ENCODE data around the gene PLEKHH3.

DNA sequence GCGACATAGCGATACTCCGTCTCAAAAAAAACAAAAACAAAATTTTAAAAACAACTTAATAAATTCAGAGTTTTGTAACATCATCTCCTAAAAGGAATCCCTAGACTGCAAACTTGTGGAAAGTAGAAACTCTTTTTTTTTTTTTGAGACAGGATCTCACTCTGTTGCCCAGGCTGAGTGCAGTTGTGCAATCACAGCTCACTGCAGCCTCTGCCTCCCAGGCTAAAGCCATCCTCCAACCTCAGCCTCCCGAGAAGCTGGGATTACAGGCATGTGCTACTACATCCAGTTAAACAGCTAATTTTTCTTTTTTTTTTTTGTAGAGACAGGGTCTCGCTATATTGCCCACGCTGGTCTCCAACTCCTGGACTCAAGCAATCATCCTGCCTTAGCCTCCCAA lies 48.3 kb upstream of the PLEKHH3 start:
- TF ChIP-seq EZH2phosphoT487 (IDR thresholded peaks at IDR 0.05; ENCODE audit: borderline replicate concordance): no peak
- TF ChIP-seq, protein P1, sequence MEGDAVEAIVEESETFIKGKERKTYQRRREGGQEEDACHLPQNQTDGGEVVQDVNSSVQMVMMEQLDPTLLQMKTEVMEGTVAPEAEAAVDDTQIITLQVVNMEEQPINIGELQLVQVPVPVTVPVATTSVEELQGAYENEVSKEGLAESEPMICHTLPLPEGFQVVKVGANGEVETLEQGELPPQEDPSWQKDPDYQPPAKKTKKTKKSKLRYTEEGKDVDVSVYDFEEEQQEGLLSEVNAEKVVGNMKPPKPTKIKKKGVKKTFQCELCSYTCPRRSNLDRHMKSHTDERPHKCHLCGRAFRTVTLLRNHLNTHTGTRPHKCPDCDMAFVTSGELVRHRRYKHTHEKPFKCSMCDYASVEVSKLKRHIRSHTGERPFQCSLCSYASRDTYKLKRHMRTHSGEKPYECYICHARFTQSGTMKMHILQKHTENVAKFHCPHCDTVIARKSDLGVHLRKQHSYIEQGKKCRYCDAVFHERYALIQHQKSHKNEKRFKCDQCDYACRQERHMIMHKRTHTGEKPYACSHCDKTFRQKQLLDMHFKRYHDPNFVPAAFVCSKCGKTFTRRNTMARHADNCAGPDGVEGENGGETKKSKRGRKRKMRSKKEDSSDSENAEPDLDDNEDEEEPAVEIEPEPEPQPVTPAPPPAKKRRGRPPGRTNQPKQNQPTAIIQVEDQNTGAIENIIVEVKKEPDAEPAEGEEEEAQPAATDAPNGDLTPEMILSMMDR (IDR thresholded peaks at IDR 0.05 in 2 of 3, conservative IDR thresholded peaks at IDR 0.05 in 1 of 3; ENCODE audit: borderline replicate concordance in 1 of 3, insufficient read depth in 1 of 3, low read depth in 2 of 3, low read length in 2 of 3): no peak
- TF ChIP-seq EGR1 (IDR thresholded peaks at IDR 0.05; ENCODE audit: low read depth): no peak
- TF ChIP-seq POLR2AphosphoS5 (IDR thresholded peaks at IDR 0.05; ENCODE audit: low read depth, low read length): no peak
- no peak for TF ChIP-seq MAX (IDR thresholded peaks at IDR 0.05)
- TF ChIP-seq POLR2A (IDR thresholded peaks at IDR 0.05; ENCODE audit: borderline replicate concordance, extremely low read depth, insufficient read depth, insufficient read length): no peak
- no peak for TF ChIP-seq EZH2 (IDR thresholded peaks at IDR 0.05)
- TF ChIP-seq REST (IDR thresholded peaks at IDR 0.05; ENCODE audit: low read depth): no peak
- TF ChIP-seq ZNF274 (IDR thresholded peaks at IDR 0.05; ENCODE audit: low read depth, low read length): no peak
- no peak for TF ChIP-seq SP1 (IDR thresholded peaks at IDR 0.05; ENCODE audit: low read depth)

Measured in HCT116 (cell line).